ENCODE results near the gene TUBE1. TPM values are rescaled to one million over a fixed set of nuclear protein-coding genes. Genes with fewer than 3 reads are reported as not detected.

Gene TUBE1
- total RNA-seq, 1 experiment from 2014 or later: 30.8 TPM

- no peak for TF ChIP-seq CTCF (IDR thresholded peaks at IDR 0.05; ENCODE audit: insufficient read depth in 1 of 2, low read depth in 1 of 2, low read length in 1 of 2, severe bottlenecking in 1 of 2, unreplicated experiment in 1 of 2)
- Histone ChIP-seq H3K9me3 (no peaks in the 10 kb centered on the region), H3K36me3 (ENCODE audit: control insufficient read depth, insufficient read depth, low read length) (no peaks in the 10 kb centered on the region), H3K27me3 (replicated peaks; ENCODE audit: control insufficient read depth, insufficient read depth, low read length) (no peaks in the 10 kb centered on the region), H3K4me1 (no peaks in the 10 kb centered on the region), H3K4me3 (ENCODE audit: low read depth, low read length) (no peak overlapping the region)
- Mint-ChIP-seq H3K4me1 (ENCODE audit: low read depth, unreplicated experiment) (no peaks in the 10 kb centered on the region), H3K27me3 (ENCODE audit: insufficient read depth, unreplicated experiment) (peaks cover 12% of the 10 kb centered on the region), H3K27ac (ENCODE audit: unreplicated experiment) (no peak overlapping the region), H3K36me3 (ENCODE audit: insufficient read depth, unreplicated experiment) (no peaks in the 10 kb centered on the region), H3K4me3 (ENCODE audit: unreplicated experiment) (no peak overlapping the region), H3K9me3 (ENCODE audit: unreplicated experiment) (no peaks in the 10 kb centered on the region)
- DNase-seq: no peak
- CTCF ChIA-PET: no interaction called here
- POLR2A ChIA-PET: no interaction called here
- intact Hi-C loops (cut with micrococcal nuclease; ENCODE audit: unreplicated experiment): no loop called here
- no TSS peak for BruUV-seq (replicated peaks)
These were observed 40.9 kb upstream of the TUBE1 start for GRCh38 chr6:112128208-112128607.

- Mint-ChIP-seq H3K9me3 (ENCODE audit: unreplicated experiment) (no peaks in the 10 kb centered on the region), H3K4me1 (ENCODE audit: low read depth, unreplicated experiment) (no peaks in the 10 kb centered on the region), H3K36me3 (ENCODE audit: insufficient read depth, unreplicated experiment) (no peaks in the 10 kb centered on the region), H3K27me3 (ENCODE audit: insufficient read depth, unreplicated experiment) (peaks cover 15% of the 10 kb centered on the region), H3K27ac (ENCODE audit: unreplicated experiment) (no peak overlapping the region), H3K4me3 (ENCODE audit: unreplicated experiment) (no peak overlapping the region)
- intact Hi-C loops (cut with micrococcal nuclease; ENCODE audit: unreplicated experiment): no loop called here
- ChIA-PET CTCF (no interaction called here), POLR2A (no interaction called here)
- Histone ChIP-seq H3K9me3 (no peaks in the 10 kb centered on the region), H3K27me3 (replicated peaks; ENCODE audit: control insufficient read depth, insufficient read depth, low read length) (no peaks in the 10 kb centered on the region), H3K4me3 (ENCODE audit: low read depth, low read length) (no peak overlapping the region), H3K4me1 (no peaks in the 10 kb centered on the region), H3K36me3 (ENCODE audit: control insufficient read depth, insufficient read depth, low read length) (no peaks in the 10 kb centered on the region)
- no peak for TF ChIP-seq CTCF (IDR thresholded peaks at IDR 0.05; ENCODE audit: insufficient read depth in 1 of 2, low read depth in 1 of 2, low read length in 1 of 2, severe bottlenecking in 1 of 2, unreplicated experiment in 1 of 2)
- BruUV-seq (replicated peaks): no TSS peak
- no peak for DNase-seq
These were observed 36.7 kb upstream of the TUBE1 start for GRCh38 chr6:112123982-112124381.

- Mint-ChIP-seq H3K36me3 (ENCODE audit: insufficient read depth, unreplicated experiment) (no peaks in the 10 kb centered on the region), H3K9me3 (ENCODE audit: unreplicated experiment) (no peaks in the 10 kb centered on the region), H3K4me1 (ENCODE audit: low read depth, unreplicated experiment) (no peaks in the 10 kb centered on the region), H3K27ac (ENCODE audit: unreplicated experiment) (no peak overlapping the region), H3K4me3 (ENCODE audit: unreplicated experiment) (no peak overlapping the region), H3K27me3 (ENCODE audit: insufficient read depth, unreplicated experiment) (peaks cover 12% of the 10 kb centered on the region)
- no TSS peak for BruUV-seq (replicated peaks)
- intact Hi-C loops (cut with micrococcal nuclease; ENCODE audit: unreplicated experiment): no loop called here
- TF ChIP-seq CTCF (IDR thresholded peaks at IDR 0.05; ENCODE audit: insufficient read depth in 1 of 2, low read depth in 1 of 2, low read length in 1 of 2, severe bottlenecking in 1 of 2, unreplicated experiment in 1 of 2): no peak
- DNase-seq: no peak
- Histone ChIP-seq H3K4me1 (no peaks in the 10 kb centered on the region), H3K36me3 (ENCODE audit: control insufficient read depth, insufficient read depth, low read length) (no peaks in the 10 kb centered on the region), H3K9me3 (no peaks in the 10 kb centered on the region), H3K4me3 (ENCODE audit: low read depth, low read length) (no peak overlapping the region), H3K27me3 (replicated peaks; ENCODE audit: control insufficient read depth, insufficient read depth, low read length) (no peaks in the 10 kb centered on the region)
- ChIA-PET POLR2A (no interaction called here), CTCF (no interaction called here)
These were observed 35.5 kb upstream of the TUBE1 start for GRCh38 chr6:112122756-112123155.

Data from Caco-2 (cell line).